GM21367 (cell line): ENCODE results near the gene ADNP2.
"Not testable (repeated sequence)": the region's sequence is repeated elsewhere in the genome, so short reads cannot be mapped to it uniquely, and the experiment has no call there.

Experiments
- ATAC-seq: cut with Tn5 transposase; IDR thresholded peaks from one replicate; pipeline ENCODE4 v1.9.1; 2021; ENCODE audit not compliant: unreplicated experiment

Gene ADNP2

DNA sequence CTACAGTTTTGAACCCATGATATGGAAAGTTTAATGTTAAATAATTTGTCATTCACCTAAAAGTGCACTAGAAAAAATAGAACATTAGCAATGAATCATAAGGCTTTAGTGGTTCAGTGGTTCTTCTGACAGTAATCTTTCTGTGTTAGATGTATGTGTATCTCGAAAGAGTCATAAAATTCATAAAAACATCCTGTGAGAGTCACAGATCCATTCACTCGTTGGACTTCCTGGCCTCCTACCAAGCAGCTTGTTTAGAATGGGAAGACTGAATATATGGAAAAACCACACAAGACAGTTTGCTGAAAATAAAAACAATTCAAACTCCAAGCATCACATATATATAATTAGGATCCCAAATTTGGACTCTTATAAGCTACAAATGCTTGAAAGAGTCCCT is 34.8 kb downstream of the ADNP2 start:
- no peak for ATAC-seq

DNA sequence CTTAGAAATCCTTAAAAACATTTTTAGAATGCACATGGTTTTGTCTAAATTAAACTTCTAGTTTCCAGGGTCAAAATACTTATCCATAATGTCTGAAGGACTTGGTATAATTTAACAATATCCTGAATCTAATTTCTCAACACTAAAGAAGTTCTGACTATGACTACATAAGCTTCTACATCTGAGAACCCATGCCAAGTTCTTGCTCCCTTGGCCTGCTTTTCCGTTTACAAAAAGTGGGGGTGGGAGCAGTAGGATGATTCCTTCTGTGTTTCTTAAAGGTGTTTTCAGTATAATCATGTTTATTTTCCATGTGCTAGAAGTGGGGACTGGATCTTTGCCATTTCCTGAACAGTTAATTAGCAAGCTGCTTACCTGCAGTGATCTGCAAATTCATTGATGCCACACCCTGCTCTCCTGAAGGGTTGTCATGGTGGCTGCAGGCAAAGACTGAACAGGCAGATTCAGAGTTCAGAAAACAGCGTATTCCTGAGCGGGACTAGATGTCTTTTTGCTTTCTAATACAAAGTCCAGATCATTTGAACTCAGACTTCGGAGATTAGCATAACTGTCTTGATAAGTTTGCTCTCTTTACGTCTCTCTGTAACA is 36.2 kb downstream of the ADNP2 start:
- ATAC-seq = no peak

DNA sequence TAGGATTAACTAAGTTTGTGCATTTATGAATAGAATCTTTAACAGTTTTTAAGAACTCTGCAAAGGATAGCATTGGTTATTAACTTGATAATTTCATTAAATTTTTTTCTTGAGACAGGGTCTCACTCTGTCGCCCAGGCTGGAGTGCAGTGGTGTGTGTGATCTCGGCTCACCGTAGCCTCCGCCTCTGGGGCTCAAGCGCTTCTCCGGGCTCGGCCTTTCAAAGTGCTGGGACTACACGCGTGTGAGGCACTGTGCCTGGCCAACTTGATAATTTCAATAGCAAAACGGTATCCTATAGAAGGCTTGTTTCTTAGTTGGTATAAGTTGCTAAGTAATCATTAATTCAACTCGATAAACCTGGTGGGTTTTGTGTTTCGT is 38.0 kb downstream of the ADNP2 start:
- ATAC-seq = no peak

DNA sequence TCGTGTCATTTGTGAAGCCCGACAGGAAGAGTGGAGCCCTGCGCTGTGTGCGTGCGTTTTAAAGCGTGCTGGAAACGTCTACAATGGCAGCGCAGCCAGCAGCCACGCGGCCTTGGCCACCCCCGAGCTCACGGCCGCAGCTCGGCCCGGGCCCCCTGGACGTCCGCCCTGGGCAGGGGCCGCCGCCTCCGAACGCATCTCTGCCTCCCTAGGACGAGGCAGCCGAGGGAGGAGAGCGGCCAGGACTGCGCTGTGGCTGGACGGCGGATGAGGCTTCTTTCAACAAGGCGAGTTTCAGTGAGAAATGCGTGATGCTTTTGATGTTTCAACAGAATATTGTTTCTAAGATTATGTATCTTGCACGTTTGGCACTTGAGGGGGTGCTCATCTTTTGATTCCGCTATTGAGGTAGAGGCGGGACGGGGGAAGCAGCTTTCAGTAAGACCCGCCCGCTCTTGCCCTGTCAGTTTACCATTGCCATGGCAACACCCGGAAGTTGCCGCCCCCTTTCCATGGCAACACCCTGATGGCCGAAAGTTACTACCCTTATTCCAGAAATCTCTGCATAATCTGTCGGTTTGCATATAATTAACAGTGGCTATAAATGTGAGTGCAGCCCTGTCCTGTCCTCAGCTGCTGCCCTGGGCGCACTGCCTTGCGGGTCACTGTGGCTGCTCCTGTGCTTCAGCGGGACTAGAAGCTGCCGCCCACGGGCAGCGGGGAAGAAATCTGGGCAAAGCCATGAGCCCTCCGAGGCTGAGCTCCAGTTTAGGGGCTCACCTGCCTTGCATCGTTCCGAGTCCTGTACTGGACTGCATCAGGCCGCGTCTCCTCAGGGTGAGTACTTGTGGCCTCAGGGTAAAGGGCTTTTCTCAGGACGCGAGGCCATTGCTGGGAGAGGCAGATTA is 38.6 kb downstream of the ADNP2 start:
- peak; percentile 74 for ATAC-seq

DNA sequence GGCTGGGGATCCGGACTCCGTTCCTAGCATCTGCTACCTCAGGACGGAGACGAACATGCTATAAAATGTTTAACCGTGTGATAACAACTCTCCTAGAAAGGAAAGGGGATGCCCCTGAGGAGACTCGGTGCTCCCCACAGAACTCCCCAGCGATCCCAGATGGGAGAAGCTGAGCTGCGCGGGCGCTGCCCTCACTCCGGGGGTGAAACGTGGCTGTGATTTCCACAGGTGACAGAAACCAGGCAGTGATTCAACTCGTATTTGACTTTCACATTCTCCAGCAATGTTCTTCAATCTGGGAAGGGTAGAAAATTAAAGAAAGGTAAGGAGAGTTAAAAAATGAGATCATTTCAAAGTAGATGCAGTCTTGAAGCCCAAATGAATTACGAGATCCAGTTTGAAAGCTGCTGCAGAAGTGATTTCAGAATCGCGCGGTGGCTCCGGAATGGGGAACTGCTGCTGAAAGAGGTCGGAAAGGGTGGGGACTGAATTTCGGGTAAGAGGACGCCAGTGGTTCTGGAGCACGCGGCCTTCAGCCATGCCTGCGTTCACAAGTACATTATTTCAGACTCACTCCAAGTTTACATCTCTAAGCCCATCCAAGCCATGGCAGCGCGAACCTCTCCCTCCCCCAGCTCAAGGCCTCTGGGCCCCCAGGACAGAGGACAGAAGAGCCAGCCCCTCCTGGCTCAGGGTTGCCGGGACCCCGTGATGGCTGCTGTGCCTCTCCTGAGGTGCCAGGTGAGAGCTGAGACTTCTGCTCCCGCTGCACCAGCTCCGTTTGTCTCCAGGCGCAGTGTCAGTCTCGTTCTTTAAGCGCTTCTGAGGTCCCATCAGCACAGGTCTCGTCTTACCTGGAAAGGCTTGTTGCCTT is 39.5 kb downstream of the ADNP2 start:
- peak; percentile 4 for ATAC-seq

DNA sequence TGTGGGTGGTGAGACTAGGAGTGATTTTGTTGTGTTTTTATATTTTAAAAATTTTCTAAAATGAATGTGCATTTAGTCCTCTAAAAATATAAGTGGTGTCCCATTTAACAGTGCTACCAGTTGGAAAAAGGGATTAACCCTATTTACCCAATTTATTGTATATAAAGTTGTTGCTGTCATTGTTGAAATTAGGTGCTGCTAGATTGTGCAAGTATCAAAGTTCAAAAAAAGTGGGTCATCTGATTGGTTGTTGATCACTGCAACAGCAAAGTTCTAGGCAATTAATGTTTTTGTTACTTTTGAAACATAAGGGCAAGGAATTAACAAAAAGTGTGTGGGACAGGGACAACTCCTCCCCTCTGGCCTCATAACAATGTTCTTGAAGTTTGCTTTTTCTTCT is 40.6 kb downstream of the ADNP2 start:
- ATAC-seq = no peak

DNA sequence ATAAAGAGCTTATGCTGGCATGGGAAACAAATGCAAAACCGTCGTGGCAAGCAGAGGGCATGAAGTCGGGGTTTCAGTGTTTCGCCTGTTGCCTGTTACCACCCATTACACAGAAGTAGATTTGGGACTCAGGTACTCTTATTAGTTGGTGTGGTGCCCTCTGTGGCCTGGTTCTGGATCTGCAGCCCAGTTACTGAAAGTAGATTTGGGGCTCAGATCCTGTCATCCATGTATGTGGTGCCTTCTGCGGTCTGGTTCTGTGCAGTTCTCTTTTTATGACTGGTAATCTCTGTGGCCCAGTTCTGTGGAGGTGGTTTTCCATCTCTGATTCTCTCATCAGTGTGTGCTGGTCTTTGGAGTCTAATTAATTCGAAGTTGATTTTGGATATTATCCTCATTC is 45.2 kb downstream of the ADNP2 start:
- ATAC-seq = peak; percentile 52

DNA sequence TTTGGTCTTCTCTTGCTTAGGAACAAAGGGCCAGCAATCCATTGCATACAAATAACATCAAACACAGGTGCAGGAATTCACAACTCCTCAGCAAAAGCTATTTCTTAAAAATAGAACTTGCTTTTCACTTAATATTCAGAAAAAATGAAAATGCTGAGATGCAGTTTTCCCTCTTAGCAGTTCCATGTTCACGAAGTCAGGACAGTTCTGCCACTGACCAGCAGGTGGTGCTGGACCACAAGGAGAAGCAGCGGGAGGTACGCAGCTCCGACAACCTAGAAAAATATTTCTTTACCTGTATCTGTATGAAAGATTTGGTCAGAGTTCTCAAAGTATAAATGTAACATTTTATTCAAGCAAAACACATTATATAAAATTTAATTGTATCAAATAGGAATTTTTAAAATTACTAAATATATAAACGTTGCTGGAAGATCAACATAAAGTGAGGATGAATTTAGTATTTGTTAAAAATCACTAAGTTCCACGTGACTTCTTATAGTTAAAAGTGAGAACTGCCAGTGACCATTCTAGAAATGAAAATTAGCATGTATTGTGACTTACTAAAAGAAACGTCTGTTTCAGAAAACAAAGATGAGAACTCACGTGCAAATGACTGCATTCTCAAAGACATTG is 48.8 kb downstream of the ADNP2 start:
- no peak for ATAC-seq

DNA sequence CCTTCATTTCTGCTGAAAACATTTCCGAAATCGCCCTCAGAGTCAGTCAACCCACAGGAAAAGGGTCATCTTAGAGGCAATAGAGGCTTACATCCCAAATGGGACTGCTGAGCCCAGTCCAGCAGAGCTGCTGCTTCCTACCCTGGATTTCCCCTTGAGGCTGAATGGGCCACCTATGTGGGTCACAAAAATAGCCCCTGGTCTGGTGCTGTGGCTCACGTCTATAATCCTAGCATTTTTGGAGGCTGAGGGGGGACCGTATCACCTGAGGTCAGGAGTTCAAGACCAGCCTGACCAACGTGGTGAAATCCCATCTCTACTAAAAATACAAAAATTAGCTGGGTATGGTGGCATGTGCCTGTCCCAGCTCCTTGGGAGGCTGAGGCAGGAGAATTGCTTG is 49.3 kb downstream of the ADNP2 start:
- no peak for ATAC-seq

DNA sequence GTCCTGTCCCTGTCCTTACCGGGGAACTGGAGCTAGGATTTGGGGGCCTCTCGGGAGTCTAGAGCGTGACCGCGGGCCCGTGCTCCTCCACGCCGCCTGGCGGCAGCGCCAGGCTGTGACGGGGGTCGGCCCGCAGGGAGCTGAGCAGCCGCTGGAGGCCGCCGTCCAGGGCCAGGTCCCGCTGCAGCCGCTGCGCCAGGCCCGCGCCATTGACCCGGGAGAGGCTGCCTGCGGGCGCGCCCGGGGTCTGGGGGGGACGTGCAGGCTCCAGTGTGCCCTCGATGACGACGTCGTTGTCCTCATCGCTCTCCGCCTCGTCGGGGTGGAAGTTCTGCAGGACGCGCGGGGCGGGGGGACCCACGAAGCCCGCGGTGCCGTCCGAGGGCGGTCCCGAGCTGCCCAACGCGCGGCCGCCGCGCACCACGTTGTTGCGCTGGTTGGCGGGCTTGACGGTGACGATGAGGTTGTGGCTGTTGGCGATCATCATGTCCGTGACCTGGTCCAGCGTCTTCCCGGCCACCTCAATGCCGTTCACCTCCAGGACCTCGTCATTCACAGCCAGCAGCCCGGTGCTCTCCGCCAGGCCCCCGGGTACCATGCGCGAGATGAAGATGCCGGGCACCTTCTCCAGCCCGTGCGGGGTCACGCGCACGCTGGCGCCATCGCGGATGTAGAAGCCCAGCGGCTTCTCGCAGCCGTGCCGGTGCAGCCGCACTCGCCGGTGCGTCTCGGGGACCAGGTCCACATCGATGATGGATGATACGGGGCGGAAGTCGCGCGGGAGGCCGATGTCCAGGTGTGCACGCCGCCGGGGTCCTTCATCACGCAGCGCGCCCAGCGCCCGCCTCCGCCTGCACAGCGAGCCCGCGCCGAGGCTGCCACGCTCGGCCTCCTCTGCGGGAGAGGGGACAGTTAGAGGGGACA is 50.9 kb downstream of the ADNP2 start:
- no peak for ATAC-seq

DNA sequence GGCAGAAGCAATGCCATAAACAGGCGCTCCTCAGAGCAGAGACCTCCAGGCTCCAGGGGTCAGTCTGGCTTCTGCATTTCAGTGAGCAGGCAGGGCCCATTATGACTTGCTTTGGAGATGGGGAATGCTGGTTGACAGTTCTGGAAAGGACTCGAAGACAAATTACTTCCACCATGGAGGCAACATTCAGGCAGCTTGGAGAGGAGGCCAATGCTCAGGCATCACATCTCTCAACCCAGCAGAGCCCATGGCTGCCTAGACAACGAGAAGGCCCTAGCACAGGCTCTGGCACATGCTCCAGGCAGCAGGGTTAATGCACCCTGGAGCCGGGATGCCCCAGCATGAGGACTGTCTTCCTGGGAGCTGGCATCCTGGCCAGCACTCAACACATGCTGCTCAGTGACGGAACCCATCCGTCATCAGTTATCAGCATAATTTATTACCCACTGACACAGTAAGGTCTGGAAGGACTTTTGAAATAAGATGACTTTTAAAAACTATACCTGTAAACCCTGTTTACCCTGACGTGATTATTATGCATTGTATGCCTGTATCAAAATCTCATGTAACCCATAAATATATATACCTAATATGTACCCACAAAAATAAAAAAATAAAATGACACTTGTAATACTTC is 52.8 kb downstream of the ADNP2 start:
- ATAC-seq = no peak

DNA sequence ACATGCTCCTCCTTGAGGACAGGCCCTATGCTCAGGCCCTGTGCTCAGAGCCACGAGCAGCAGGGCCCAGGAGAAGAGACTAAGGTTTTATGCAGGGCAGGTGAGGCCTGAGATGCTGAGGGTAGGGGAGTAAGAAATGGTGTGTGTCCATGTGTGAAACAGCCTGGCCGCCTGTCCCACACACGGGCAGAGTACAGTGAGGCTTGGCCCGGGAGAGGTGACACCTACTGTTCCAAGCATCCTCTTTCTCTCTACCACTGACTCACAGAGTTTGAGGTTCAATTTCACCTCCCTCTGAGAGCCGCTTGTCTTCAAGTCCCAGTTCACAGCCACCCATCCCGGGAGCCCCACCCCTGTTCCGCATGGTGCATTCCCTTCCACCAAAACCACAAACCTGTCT is 54.1 kb downstream of the ADNP2 start:
- ATAC-seq = no peak

DNA sequence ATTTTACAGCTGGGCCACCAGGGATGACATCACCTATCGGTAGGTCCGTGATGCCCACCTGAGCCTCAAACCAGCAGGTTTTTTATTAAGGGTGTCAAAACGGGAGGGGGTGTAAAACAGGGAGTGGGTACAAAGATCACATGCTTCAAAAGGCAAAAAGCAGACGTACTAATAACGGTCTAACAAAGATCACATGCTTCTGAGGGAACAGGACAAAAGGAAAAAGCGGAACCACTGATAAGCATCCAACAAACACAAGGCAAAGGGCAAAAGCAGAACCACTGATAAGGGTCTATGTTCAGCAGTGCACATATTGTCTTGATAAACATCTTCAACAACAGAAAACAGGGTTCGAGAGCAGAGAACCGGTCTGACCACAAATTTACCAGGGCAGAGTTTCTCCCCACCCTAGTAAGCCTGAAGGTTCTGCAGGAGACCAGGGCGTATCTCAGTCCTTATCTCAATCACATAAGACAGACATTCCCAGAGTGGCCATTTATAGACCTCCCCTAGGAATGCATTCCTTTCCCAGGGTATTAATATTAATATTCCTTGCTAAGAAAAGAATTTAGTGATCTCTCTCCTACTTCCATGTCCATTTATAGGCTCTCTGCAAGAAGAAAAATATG is 55.8 kb downstream of the ADNP2 start:
- not testable (repeated sequence) for ATAC-seq

DNA sequence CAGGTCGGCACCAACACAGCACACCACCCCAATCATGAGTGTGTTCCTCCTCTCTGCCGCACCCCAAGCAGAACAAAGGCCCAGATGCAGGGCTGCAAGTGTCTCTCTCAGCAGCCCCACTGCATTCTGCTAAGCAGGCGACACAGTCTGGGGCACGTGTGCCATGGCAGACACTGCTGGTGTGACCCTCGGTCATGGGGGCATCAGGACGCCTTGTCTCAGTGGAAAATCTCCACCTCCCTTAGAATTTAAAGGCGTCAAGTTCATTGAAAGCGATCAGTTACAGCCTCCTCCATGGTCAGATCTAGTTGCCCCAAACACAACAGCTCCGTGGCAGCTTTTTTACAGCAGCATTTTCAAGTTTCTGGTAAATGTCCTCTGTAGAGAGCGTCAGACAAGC is 57.2 kb downstream of the ADNP2 start:
- no peak for ATAC-seq

DNA sequence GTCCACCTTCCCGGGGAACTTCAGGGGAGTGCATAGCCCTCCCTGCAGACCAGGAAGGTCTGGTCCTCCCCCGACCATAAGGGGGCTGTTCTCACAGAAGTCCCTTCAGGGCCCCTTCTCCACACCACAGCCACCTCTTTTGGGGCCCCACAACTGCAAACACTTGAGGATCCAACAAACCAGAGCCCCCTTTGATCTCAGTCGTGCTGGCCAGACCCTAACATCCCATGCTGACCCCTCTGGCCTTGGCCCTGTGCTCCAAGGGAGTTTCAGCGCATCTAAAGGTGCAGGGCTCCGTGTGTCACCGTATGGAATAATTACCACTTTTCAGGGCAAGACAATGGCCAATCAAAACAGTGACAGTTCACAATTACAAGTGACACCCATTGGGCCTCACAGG is 57.7 kb downstream of the ADNP2 start:
- ATAC-seq = no peak

DNA sequence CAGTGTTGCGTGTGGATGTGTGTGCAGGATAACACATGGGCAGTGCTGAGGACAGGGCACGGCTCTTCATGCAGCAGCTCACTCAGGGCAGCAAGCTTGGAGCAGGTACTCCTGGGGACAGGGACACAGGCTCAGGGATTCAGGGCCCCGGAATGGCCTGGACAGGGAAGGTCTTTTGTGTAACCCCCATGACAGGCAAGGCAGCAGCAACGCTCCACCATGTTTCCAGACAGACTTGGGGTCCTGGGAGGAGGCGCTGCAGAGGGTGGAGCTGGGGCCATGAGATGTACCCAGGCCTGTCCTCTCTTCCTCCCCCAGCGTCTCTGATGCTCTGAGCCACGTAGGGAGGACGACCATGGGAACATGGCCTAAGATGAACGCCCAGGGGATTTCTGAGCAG is 58.3 kb downstream of the ADNP2 start:
- ATAC-seq = no peak

DNA sequence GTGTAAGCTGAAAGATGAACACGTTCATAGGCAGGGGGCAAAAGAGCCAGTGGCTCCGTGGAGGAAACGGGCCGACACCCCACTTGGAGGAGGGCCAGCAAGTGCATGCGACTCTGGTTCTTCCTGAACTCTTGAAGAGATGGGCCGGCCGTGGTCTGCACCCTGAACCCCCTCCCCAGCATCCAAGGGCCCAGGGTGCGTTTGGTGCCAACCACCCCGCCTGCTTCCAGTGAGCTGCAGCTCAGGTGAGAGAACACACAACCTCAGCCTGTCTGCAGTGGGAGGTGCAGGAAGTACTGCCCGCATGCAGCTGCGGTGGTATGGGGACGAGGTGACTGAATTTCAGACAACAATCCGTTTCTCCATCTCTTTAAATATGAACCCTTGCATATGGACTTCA is 58.9 kb downstream of the ADNP2 start:
- no peak for ATAC-seq

DNA sequence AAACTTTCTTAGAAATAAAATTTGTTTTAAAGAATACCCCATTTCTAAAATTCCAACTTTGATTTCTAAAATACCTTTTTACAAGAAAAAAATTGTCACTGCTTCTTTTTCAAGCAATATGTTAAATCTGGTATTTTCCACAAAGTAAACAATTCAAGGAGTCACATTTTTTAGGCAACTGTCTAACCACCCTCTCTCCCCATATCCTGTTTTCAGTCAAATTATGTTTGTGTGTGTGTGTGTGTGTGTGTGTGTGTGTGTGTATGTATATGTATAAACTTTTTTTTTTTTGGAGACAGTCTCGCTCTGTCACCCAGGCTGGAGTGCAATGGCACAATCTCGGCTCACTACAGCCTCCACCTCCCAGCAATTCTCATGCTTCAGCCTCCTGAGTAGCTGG is 59.3 kb downstream of the ADNP2 start:
- ATAC-seq = no peak

DNA sequence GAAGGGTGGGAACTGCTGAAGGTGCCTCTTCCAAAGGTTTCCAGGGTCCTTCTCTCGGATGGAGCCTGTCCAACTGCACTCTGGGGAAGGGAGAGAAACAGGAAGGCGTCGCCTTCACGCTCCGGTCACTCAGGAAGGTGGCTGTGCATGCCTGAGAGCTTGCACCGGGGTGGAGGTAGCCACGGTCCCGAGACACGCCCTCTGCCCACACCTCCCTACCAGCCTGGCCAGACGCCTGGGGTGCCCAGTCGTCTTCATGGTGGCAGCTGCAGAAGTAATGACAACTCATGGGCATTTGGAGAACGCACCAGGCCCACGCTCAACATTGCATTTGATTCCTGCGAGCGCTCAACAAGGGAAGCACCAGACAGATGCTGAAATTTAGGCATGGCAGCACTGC is 59.9 kb downstream of the ADNP2 start:
- no peak for ATAC-seq
